Tibial artery (tissue), 4 donors: ENCODE measurements around the gene HS1BP3.
A peak's percentile ranks its signal among the peaks of the same experiment; 100 is the strongest.

Experiments
- DNase-seq, 2 donors: peaks; one replicate each; pipeline ENCODE4 v3.0.0-alpha.2; 2019
- H3K27ac ChIP-seq, 2 donors: fragments of 200-600 bp; sonication (generic) in 1 of 2; 1 replicate in 1 of 2; 2 replicates in 1 of 2; pipeline ENCODE4 v1.5.1; 2018 to 2019; ENCODE audit warnings: mild to moderate bottlenecking in 1 of 2
- H3K27me3 ChIP-seq, 2 donors: fragments of 200-600 bp; sonication (generic) in 1 of 2; one replicate each; pipeline versions ENCODE4 v1.5.1 to v1.6.0; 2016 to 2019
- H3K36me3 ChIP-seq, 3 donors: fragments of 200-600 bp; sonication (generic) in 2 of 3; one replicate each; pipeline ENCODE4 v1.5.1; 2016 to 2019; ENCODE audit warnings: mild to moderate bottlenecking in 2 of 3
- H3K4me1 ChIP-seq, 4 donors: fragments of 200-600 bp; sonication (generic) in 2 of 4; 1 replicate in 3 of 4; 2 replicates in 1 of 4; pipeline ENCODE4 v1.5.1; 2016 to 2019
- H3K4me3 ChIP-seq, 2 donors: fragments of 200-600 bp; sonication (generic) in 1 of 2; 1 replicate in 1 of 2; 2 replicates in 1 of 2; pipeline ENCODE4 v1.5.1; 2018 to 2019; ENCODE audit warnings: mild to moderate bottlenecking in 2 of 2
- H3K9me3 ChIP-seq, 3 donors: fragments of 200-600 bp; sonication (generic) in 1 of 3; one replicate each; pipeline ENCODE4 v1.5.1; 2016 to 2019
- CTCF ChIP-seq, 2 experiments: fragments of 200-600 bp in 1 of 2; fragments of 450-650 bp in 1 of 2; IDR thresholded peaks; one replicate each; pipeline ENCODE4 v1.5.1; 2017 to 2019; ENCODE audit warnings: antibody characterized with exemption in 2 of 2, mild to moderate bottlenecking in 1 of 2, moderate library complexity in 1 of 2
- intact Hi-C: fragments of 100-400 bp; cut with DNase I; formaldehyde crosslinking; loops from one replicate; pipeline ENCODE4 v1.15.0; 2023; ENCODE audit warnings: low total_unique reads

The HS1BP3 gene

GRCh38 chr2:20616341-20616871, 34.5 kb downstream of the HS1BP3 start:
- peak overlapping the region; percentile 97 to 99 for H3K27ac ChIP-seq
- H3K36me3 ChIP-seq = peaks cover 10 to 17% (median 17%) of the 10 kb centered on the region in 3 donors
- no peaks in the 10 kb centered on the region for H3K27me3 ChIP-seq
- no peak overlapping the region for H3K4me3 ChIP-seq
- no peak for TF ChIP-seq CTCF (IDR thresholded peaks at IDR 0.05)
- DNase-seq = peak; percentile 19 to 67
- intact Hi-C loops = loop anchor here (5.0 kb wide), 1 partner anchor 164 kb away; no protein-coding TSS in a partner anchor
- no peaks in the 10 kb centered on the region for H3K9me3 ChIP-seq
- peaks cover 16 to 96% (median 81%) of the 10 kb centered on the region in 4 donors for H3K4me1 ChIP-seq

GRCh38 chr2:20615466-20616241, 35.2 kb downstream of the HS1BP3 start:
- Histone ChIP-seq H3K9me3 (no peaks in the 10 kb centered on the region), H3K36me3 (peaks cover 3 to 10% (median 10%) of the 10 kb centered on the region in 3 donors), H3K27me3 (no peaks in the 10 kb centered on the region), H3K4me3 (no peak overlapping the region), H3K27ac (peak overlapping the region; percentile 97 to 99), H3K4me1 (peaks cover 16 to 96% (median 83%) of the 10 kb centered on the region in 4 donors)
- DNase-seq = peak; percentile 47 to 69
- intact Hi-C loops = loop anchor here (5.0 kb wide), 1 partner anchor 163 kb away; no protein-coding TSS in a partner anchor
- no peak for TF ChIP-seq CTCF (IDR thresholded peaks at IDR 0.05)

GRCh38 chr2:20615068-20615465, 35.8 kb downstream of the HS1BP3 start:
- TF ChIP-seq CTCF (IDR thresholded peaks at IDR 0.05) = peak in 1 of 2 experiments; percentile 31
- H3K4me1 ChIP-seq = peaks cover 16 to 92% (median 80%) of the 10 kb centered on the region in 4 donors
- peaks cover 0 to 5% (median 4%) of the 10 kb centered on the region in 3 donors for H3K36me3 ChIP-seq
- intact Hi-C loops = loop anchor here (5.0 kb wide), 1 partner anchor 163 kb away; no protein-coding TSS in a partner anchor
- no peaks in the 10 kb centered on the region for H3K9me3 ChIP-seq
- no peak overlapping the region for H3K4me3 ChIP-seq
- no peaks in the 10 kb centered on the region for H3K27me3 ChIP-seq
- peak overlapping the region; percentile 97 to 99 for H3K27ac ChIP-seq
- no peak for DNase-seq

GRCh38 chr2:20614201-20615067, 36.5 kb downstream of the HS1BP3 start:
- Histone ChIP-seq H3K27me3 (no peaks in the 10 kb centered on the region), H3K9me3 (no peaks in the 10 kb centered on the region), H3K4me1 (peaks cover 12 to 91% (median 74%) of the 10 kb centered on the region in 4 donors), H3K36me3 (no peaks in the 10 kb centered on the region), H3K4me3 (no peak overlapping the region), H3K27ac (peak overlapping the region; percentile 97 to 99)
- peak; percentile 69 to 90 for DNase-seq
- intact Hi-C loops = loop anchor here (5.0 kb wide), 1 partner anchor 162 kb away; no protein-coding TSS in a partner anchor
- peak in 1 of 2 experiments; percentile 27 for TF ChIP-seq CTCF (IDR thresholded peaks at IDR 0.05)
